Peyer's patch (tissue), 4 donors: ENCODE results near the gene ZNF18. TPM values are rescaled to one million over a fixed set of nuclear protein-coding genes. Genes with fewer than 3 reads are reported as not detected.

Source experiments
- DNase-seq, 3 donors: peaks; one replicate each; pipeline ENCODE4 v3.0.0-alpha.2; 2017 to 2019
- H3K27ac ChIP-seq, 4 donors: fragments of 200-600 bp; sonication (generic); one replicate each; pipeline ENCODE4 v1.5.1; 2016 to 2019
- H3K27me3 ChIP-seq, 2 donors: fragments of 200-600 bp; sonication (generic); one replicate each; pipeline ENCODE4 v1.5.1; 2019
- H3K36me3 ChIP-seq, 3 donors: fragments of 200-600 bp; sonication (generic); one replicate each; pipeline ENCODE4 v1.5.1; 2016 to 2019
- H3K4me1 ChIP-seq, 4 donors: fragments of 200-600 bp; sonication (generic); one replicate each; pipeline ENCODE4 v1.5.1; 2016 to 2019
- H3K4me3 ChIP-seq, 4 donors: fragments of 200-600 bp; sonication (generic); 1 replicate in 3 of 4; 2 replicates in 1 of 4; pipeline ENCODE4 v1.5.1; 2016 to 2019; ENCODE audit warnings: mild to moderate bottlenecking in 1 of 4
- H3K9me3 ChIP-seq, 4 donors: fragments of 200-600 bp; sonication (generic); one replicate each; pipeline ENCODE4 v1.5.1; 2016 to 2019; ENCODE audit warnings: mild to moderate bottlenecking in 1 of 4
- CTCF ChIP-seq, 6 experiments: fragments of 450-650 bp in 4 of 6; fragments of 200-600 bp in 2 of 6; sonication (generic) in 1 of 6; IDR thresholded peaks; one replicate each; pipeline ENCODE4 v1.5.1; 2017 to 2019; ENCODE audit warnings: antibody characterized with exemption in 6 of 6, mild to moderate bottlenecking in 3 of 6, moderate library complexity in 1 of 6
- POLR2A ChIP-seq, 2 donors: fragments of 450-650 bp; IDR thresholded peaks; one replicate each; pipeline ENCODE4 v1.5.1; 2017; ENCODE audit warnings: antibody characterized with exemption in 2 of 2, mild to moderate bottlenecking in 2 of 2, moderate library complexity in 2 of 2
- total RNA-seq, 4 donors: library from RNA; depleted of rRNA; stranded (reverse); fragments of >200 nt; gene quantifications; one replicate each; pipeline ENCODE4 v1.1.0, GENCODE V29; 2016

The ZNF18 gene
- total RNA-seq, 4 donors from 2014 or later, result 6.0 to 18.2 (median 8.8) TPM

GRCh38 chr17:12037970-12038369 is 40.7 kb upstream of the ZNF18 start:
- H3K4me1 ChIP-seq, result no peaks in the 10 kb centered on the region
- no peak for TF ChIP-seq CTCF (IDR thresholded peaks at IDR 0.05)
- no peak for TF ChIP-seq POLR2A (IDR thresholded peaks at IDR 0.05)
- H3K27me3 ChIP-seq, result no peaks in the 10 kb centered on the region
- H3K9me3 ChIP-seq, result no peaks in the 10 kb centered on the region
- DNase-seq, result no peak
- H3K36me3 ChIP-seq, result no peaks in the 10 kb centered on the region
- no peak overlapping the region for H3K27ac ChIP-seq
- H3K4me3 ChIP-seq, result no peak overlapping the region

- Histone ChIP-seq H3K27ac (no peak overlapping the region), H3K27me3 (no peaks in the 10 kb centered on the region), H3K36me3 (no peaks in the 10 kb centered on the region), H3K9me3 (no peaks in the 10 kb centered on the region), H3K4me1 (no peaks in the 10 kb centered on the region), H3K4me3 (no peak overlapping the region)
- TF ChIP-seq POLR2A (IDR thresholded peaks at IDR 0.05) (no peak), CTCF (IDR thresholded peaks at IDR 0.05) (no peak)
- no peak for DNase-seq
Observed at GRCh38 chr17:12035673-12036072, 38.4 kb upstream of the ZNF18 start.

GRCh38 chr17:12034538-12034937 is 37.3 kb upstream of the ZNF18 start:
- H3K36me3 ChIP-seq, result no peaks in the 10 kb centered on the region
- no peaks in the 10 kb centered on the region for H3K27me3 ChIP-seq
- no peak overlapping the region for H3K4me3 ChIP-seq
- no peak for TF ChIP-seq POLR2A (IDR thresholded peaks at IDR 0.05)
- TF ChIP-seq CTCF (IDR thresholded peaks at IDR 0.05), result no peak
- H3K4me1 ChIP-seq, result no peaks in the 10 kb centered on the region
- H3K27ac ChIP-seq, result no peak overlapping the region
- no peaks in the 10 kb centered on the region for H3K9me3 ChIP-seq
- no peak for DNase-seq

GRCh38 chr17:12028611-12029010 is 31.3 kb upstream of the ZNF18 start:
- H3K27me3 ChIP-seq, result no peaks in the 10 kb centered on the region
- H3K9me3 ChIP-seq, result no peaks in the 10 kb centered on the region
- H3K4me1 ChIP-seq, result peaks cover 0 to 4% (median 0%) of the 10 kb centered on the region in 4 donors

GRCh38 chr17:12027658-12028057 is 30.4 kb upstream of the ZNF18 start:
- no peak overlapping the region for H3K4me3 ChIP-seq
- TF ChIP-seq CTCF (IDR thresholded peaks at IDR 0.05) (no peak), POLR2A (IDR thresholded peaks at IDR 0.05) (no peak)
- H3K4me1 ChIP-seq, result peaks cover 0 to 7% (median 0%) of the 10 kb centered on the region in 4 donors
- H3K36me3 ChIP-seq, result no peaks in the 10 kb centered on the region
- no peaks in the 10 kb centered on the region for H3K9me3 ChIP-seq
- no peak for DNase-seq
- no peak overlapping the region for H3K27ac ChIP-seq
- H3K27me3 ChIP-seq, result no peaks in the 10 kb centered on the region

More at GRCh38 chr17:12028611-12029010, 31.3 kb upstream of the ZNF18 start:
- no peak for TF ChIP-seq POLR2A (IDR thresholded peaks at IDR 0.05)
- TF ChIP-seq CTCF (IDR thresholded peaks at IDR 0.05), result no peak
- Histone ChIP-seq H3K4me3 (no peak overlapping the region), H3K27ac (no peak overlapping the region), H3K36me3 (no peaks in the 10 kb centered on the region)
- DNase-seq, result no peak

GRCh38 chr17:12024327-12024726 is 27.1 kb upstream of the ZNF18 start:
- Histone ChIP-seq H3K27me3 (no peaks in the 10 kb centered on the region), H3K36me3 (no peaks in the 10 kb centered on the region), H3K9me3 (no peaks in the 10 kb centered on the region), H3K4me1 (peaks cover 0 to 22% (median 0%) of the 10 kb centered on the region in 4 donors), H3K4me3 (no peak overlapping the region), H3K27ac (no peak overlapping the region)
- DNase-seq, result no peak
- no peak for TF ChIP-seq CTCF (IDR thresholded peaks at IDR 0.05)
- no peak for TF ChIP-seq POLR2A (IDR thresholded peaks at IDR 0.05)
